ENCODE data around the gene DMBX1.

- no peak for TF ChIP-seq CTCF (IDR thresholded peaks at IDR 0.05)
- TF ChIP-seq POLR2A (IDR thresholded peaks at IDR 0.05) = no peak
- no peak for TF ChIP-seq EP300 (IDR thresholded peaks at IDR 0.05)
Observed at GRCh38 chr1:46471848-46472492, 17.7 kb upstream of the DMBX1 start.

All from suprapubic skin (tissue), 3 donors.